ENCODE data around the gene ALDH3A1. TPM values are rescaled to one million over a fixed set of nuclear protein-coding genes. Genes with fewer than 3 reads are reported as not detected.

The ALDH3A1 gene
- total and polyA plus RNA-seq, 9 of the 15 experiments (the other 6 are each of a cell fraction or from before 2014, with no cell fraction given), result not detected

GRCh38 chr17:19757536-19758180, 9.6 kb upstream of the ALDH3A1 start:
- H3K36me3 ChIP-seq (ENCODE audit: control insufficient read depth, insufficient read depth, low read length), result no peaks in the 10 kb centered on the region
- no peak overlapping the region for H2AFZ ChIP-seq (ENCODE audit: low read depth, low read length)
- H3K4me3 ChIP-seq, result no peak overlapping the region
- no peaks in the 10 kb centered on the region; a peak in 1 of 5 replicates for H3K4me1 ChIP-seq (replicated peaks in 1 of 2; ENCODE audit: control insufficient read depth in 2 of 2, insufficient read depth in 2 of 2, low read length in 2 of 2)
- TF ChIP-seq PML (IDR thresholded peaks at IDR 0.05; ENCODE audit: low read length) (no peak), CBFA2T3 (IDR thresholded peaks at IDR 0.05) (no peak), THRAP3 (IDR thresholded peaks at IDR 0.05; ENCODE audit: borderline replicate concordance) (no peak), TCF3 (CRISPR knock-in tag; IDR thresholded peaks at IDR 0.05) (no peak), CC2D1A (IDR thresholded peaks at IDR 0.05) (no peak), ZBTB26 (CRISPR knock-in tag; IDR thresholded peaks at IDR 0.05) (no peak), MLX (CRISPR knock-in tag; conservative IDR thresholded peaks at IDR 0.05) (no peak)
- FAIRE-seq (no peak), ATAC-seq (no peak), DNase-seq (ENCODE audit: extremely low read depth in 1 of 4, low spot score in 3 of 4) (no peak)
- WGBS (ENCODE audit: insufficient coverage, low coverage, missing lambda C conversion rate), result 0% methylated on average over 6 of the region's 12 CpGs
- H3K9ac ChIP-seq (ENCODE audit: insufficient read depth in 1 of 2, low read depth in 2 of 2, low read length in 2 of 2), result no peak overlapping the region
- no peaks in the 10 kb centered on the region for H4K20me1 ChIP-seq (replicated peaks; ENCODE audit: control insufficient read depth, insufficient read depth, low read length)
- H3K4me2 ChIP-seq (ENCODE audit: insufficient read depth, low read length), result no peak overlapping the region
- BruUV-seq (replicated peaks), result no TSS peak
- no peaks in the 10 kb centered on the region for H3K79me2 ChIP-seq (ENCODE audit: control insufficient read depth, insufficient read depth, low read length)
- CTCF ChIA-PET (ENCODE audit: low intra/inter-chr PET ratio), result no interaction called here
- intact Hi-C loops (cut with micrococcal nuclease) (no loop called here), in situ Hi-C loops (cut with MboI) (no loop called here)
- H3K27me3 ChIP-seq (ENCODE audit: control insufficient read depth in 2 of 2, insufficient read depth in 2 of 2, low read length in 2 of 2), result peaks cover 4 to 33% of the 10 kb centered on the region in 2 experiments; a peak in 3 of 5 replicates
- no peaks in the 10 kb centered on the region for H3K9me1 ChIP-seq (ENCODE audit: control insufficient read depth, insufficient read depth, low read length)
- H3K27ac ChIP-seq (ENCODE audit: extremely low read depth, low read depth, low read length), result no peak overlapping the region
- POLR2A ChIA-PET, result no interaction called here
- H3K9me3 ChIP-seq (replicated peaks; ENCODE audit: control insufficient read depth, insufficient read depth, low read depth, low read length), result no peaks in the 10 kb centered on the region

All from K562 (cell line).